Measurements from ENCODE around the gene UBAP1.
"Not testable (repeated sequence)": the region's sequence is repeated elsewhere in the genome, so short reads cannot be mapped to it uniquely, and the experiment has no call there.

Gene UBAP1

GRCh38 chr9:34291023-34291422 is 112.2 kb downstream of the UBAP1 start:
- no peak for TF ChIP-seq GABPA (IDR thresholded peaks at IDR 0.05; ENCODE audit: low read depth)
- TF ChIP-seq SPI1 (IDR thresholded peaks at IDR 0.05; ENCODE audit: borderline replicate concordance, low read depth), result no peak
- no peak for TF ChIP-seq REST (IDR thresholded peaks at IDR 0.05; ENCODE audit: insufficient replicate concordance, low read depth)
- no peak for TF ChIP-seq POLR2AphosphoS5 (IDR thresholded peaks at IDR 0.05; ENCODE audit: low read depth)
- no peak for TF ChIP-seq CTCF (IDR thresholded peaks at IDR 0.05; ENCODE audit: insufficient read depth, low read length)
- peak in 1 of 2 experiments; percentile 14 for DNase-seq (ENCODE audit: low read depth in 1 of 2, low spot score in 1 of 2)
- Histone ChIP-seq H3K27me3 (ENCODE audit: insufficient read depth, poor library complexity, severe bottlenecking) (no peaks in the 10 kb centered on the region), H3K27ac (replicated peaks) (no peak overlapping the region), H3K4me3 (replicated peaks; ENCODE audit: insufficient read depth, low read length) (no peak overlapping the region)

GRCh38 chr9:34291423-34291822 is 112.6 kb downstream of the UBAP1 start:
- TF ChIP-seq CTCF (IDR thresholded peaks at IDR 0.05; ENCODE audit: insufficient read depth, low read length) (no peak), REST (IDR thresholded peaks at IDR 0.05; ENCODE audit: insufficient replicate concordance, low read depth) (no peak), GABPA (IDR thresholded peaks at IDR 0.05; ENCODE audit: low read depth) (no peak), POLR2AphosphoS5 (IDR thresholded peaks at IDR 0.05; ENCODE audit: low read depth) (no peak)
- Histone ChIP-seq H3K27me3 (ENCODE audit: insufficient read depth, poor library complexity, severe bottlenecking) (no peaks in the 10 kb centered on the region), H3K27ac (replicated peaks) (no peak overlapping the region), H3K4me3 (replicated peaks; ENCODE audit: insufficient read depth, low read length) (no peak overlapping the region)
- no peak for DNase-seq (ENCODE audit: low read depth in 1 of 2, low spot score in 1 of 2)

GRCh38 chr9:34292552-34292951 is 113.7 kb downstream of the UBAP1 start:
- no peak for DNase-seq (ENCODE audit: low read depth in 1 of 2, low spot score in 1 of 2)
- no peak for TF ChIP-seq GABPA (IDR thresholded peaks at IDR 0.05; ENCODE audit: low read depth)
- TF ChIP-seq REST (IDR thresholded peaks at IDR 0.05; ENCODE audit: insufficient replicate concordance, low read depth), result no peak
- no peak for TF ChIP-seq POLR2AphosphoS5 (IDR thresholded peaks at IDR 0.05; ENCODE audit: low read depth)
- TF ChIP-seq SPI1 (IDR thresholded peaks at IDR 0.05; ENCODE audit: borderline replicate concordance, low read depth), result no peak
- TF ChIP-seq CTCF (IDR thresholded peaks at IDR 0.05; ENCODE audit: insufficient read depth, low read length), result no peak

GRCh38 chr9:34301064-34301463 is 122.2 kb downstream of the UBAP1 start:
- not testable (repeated sequence) for H3K4me3 ChIP-seq (replicated peaks; ENCODE audit: insufficient read depth, low read length); H3K27me3 ChIP-seq (ENCODE audit: insufficient read depth, poor library complexity, severe bottlenecking); DNase-seq (ENCODE audit: low read depth in 1 of 2, low spot score in 1 of 2); H3K27ac ChIP-seq (replicated peaks)

More at GRCh38 chr9:34292552-34292951, 113.7 kb downstream of the UBAP1 start:
- no peak overlapping the region for H3K4me3 ChIP-seq (replicated peaks; ENCODE audit: insufficient read depth, low read length)
- no peaks in the 10 kb centered on the region for H3K27me3 ChIP-seq (ENCODE audit: insufficient read depth, poor library complexity, severe bottlenecking)
- no peak overlapping the region for H3K27ac ChIP-seq (replicated peaks)
